ENCODE results near the gene TAGLN2. TPM values are rescaled to one million over a fixed set of nuclear protein-coding genes. Genes with fewer than 3 reads are reported as not detected.
A peak's percentile ranks its signal among the peaks of the same experiment; 100 is the strongest.

The TAGLN2 gene
- polyA plus RNA-seq, 3 donors: 658 to 1,259 (median 918) TPM

DNA sequence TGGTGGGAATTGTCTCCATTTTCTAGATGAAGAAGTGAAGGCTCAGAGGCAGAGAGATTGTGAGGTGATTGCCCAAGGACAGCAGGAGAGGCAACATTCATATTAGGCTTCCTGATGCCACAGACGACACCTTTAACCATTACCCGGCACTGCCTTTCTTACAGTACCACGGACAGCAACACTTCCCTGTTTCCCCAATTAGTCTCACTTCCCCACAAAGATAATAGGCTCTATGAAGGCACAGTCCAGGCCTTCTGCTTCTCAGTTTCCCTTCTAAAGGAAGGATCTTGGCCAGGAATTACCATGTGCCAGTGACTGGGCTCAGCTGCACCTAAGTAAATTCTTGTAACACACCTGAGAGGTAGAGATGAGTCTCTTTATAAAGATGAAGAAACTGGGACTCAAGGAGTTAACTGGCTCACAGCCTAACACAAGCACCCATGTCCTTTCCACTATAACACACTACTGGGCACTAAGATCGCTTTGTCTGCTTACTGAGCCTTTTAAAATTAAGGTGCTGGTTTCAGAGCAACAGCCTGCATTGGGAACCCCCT, 10.5 kb upstream of the TAGLN2 start:
- Histone ChIP-seq H3K27ac (ENCODE audit: low read depth in 1 of 2, low read length in 2 of 2) (no peak overlapping the region), H4K20me1 (ENCODE audit: insufficient read depth, low read length) (no peaks in the 10 kb centered on the region), H2AFZ (ENCODE audit: insufficient read depth, low read depth, low read length, poor library complexity, severe bottlenecking) (no peak overlapping the region), H3K9me3 (replicated peaks in 1 of 2; ENCODE audit: control insufficient read depth in 1 of 2, insufficient read depth in 1 of 2, low read length in 2 of 2) (no peaks in the 10 kb centered on the region), H3K4me1 (ENCODE audit: control insufficient read depth in 1 of 2, insufficient read depth in 2 of 2, low read length in 2 of 2) (peaks cover 40 to 50% of the 10 kb centered on the region in 2 donors), H3K4me2 (replicated peaks; ENCODE audit: extremely low read depth, low read length, poor library complexity, severe bottlenecking) (peak overlapping the region; percentile 77), H3K79me2 (ENCODE audit: insufficient read depth, low read length) (peaks cover 44% of the 10 kb centered on the region), H3K27me3 (ENCODE audit: control insufficient read depth in 2 of 2, insufficient read depth in 2 of 2, low read length in 2 of 2) (no peaks in the 10 kb centered on the region), H3K9ac (ENCODE audit: insufficient read depth, low read length, poor library complexity, severe bottlenecking) (no peak overlapping the region), H3K36me3 (replicated peaks in 1 of 2; ENCODE audit: control insufficient read depth in 1 of 2, insufficient read depth in 2 of 2, low read length in 2 of 2) (no peaks in the 10 kb centered on the region), H3K4me3 (replicated peaks in 1 of 3; ENCODE audit: low read depth in 2 of 3, low read length in 3 of 3) (peak overlapping the region in 1 of 3 experiments; percentile 6)
- H3K27me3 Mint-ChIP-seq (ENCODE audit: low read depth in 3 of 3): peaks cover 0 to 2% (median 2%) of the 10 kb centered on the region in 3 donors
- intact Hi-C loops (cut with micrococcal nuclease): loop anchor here (2.0 to 10.0 kb wide), 3 partner anchors 71 to 159 kb away; partner anchors contain the start of gene IGSF8 (in 1 of the 2)
- TF ChIP-seq, protein P1, sequence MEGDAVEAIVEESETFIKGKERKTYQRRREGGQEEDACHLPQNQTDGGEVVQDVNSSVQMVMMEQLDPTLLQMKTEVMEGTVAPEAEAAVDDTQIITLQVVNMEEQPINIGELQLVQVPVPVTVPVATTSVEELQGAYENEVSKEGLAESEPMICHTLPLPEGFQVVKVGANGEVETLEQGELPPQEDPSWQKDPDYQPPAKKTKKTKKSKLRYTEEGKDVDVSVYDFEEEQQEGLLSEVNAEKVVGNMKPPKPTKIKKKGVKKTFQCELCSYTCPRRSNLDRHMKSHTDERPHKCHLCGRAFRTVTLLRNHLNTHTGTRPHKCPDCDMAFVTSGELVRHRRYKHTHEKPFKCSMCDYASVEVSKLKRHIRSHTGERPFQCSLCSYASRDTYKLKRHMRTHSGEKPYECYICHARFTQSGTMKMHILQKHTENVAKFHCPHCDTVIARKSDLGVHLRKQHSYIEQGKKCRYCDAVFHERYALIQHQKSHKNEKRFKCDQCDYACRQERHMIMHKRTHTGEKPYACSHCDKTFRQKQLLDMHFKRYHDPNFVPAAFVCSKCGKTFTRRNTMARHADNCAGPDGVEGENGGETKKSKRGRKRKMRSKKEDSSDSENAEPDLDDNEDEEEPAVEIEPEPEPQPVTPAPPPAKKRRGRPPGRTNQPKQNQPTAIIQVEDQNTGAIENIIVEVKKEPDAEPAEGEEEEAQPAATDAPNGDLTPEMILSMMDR (IDR thresholded peaks at IDR 0.05): no peak
- no peak overlapping the region for H3K4me3 Mint-ChIP-seq
- H3K4me1 Mint-ChIP-seq: peaks cover 52% of the 10 kb centered on the region
- H3K36me3 Mint-ChIP-seq: peaks cover 0 to under 1% of the 10 kb centered on the region in 2 donors
- WGBS (ENCODE audit: insufficient coverage): 21% methylated on average over 4 of the region's 4 CpGs
- DNase-seq: peak; percentile 51 to 76 (median 72)
- peaks cover 0 to 1% (median 0%) of the 10 kb centered on the region in 7 donors for H3K9me3 Mint-ChIP-seq
- peak overlapping the region in 6 of 7 donors; percentile 6 to 80 (median 61) for H3K27ac Mint-ChIP-seq

- Mint-ChIP-seq H3K27ac (peak overlapping the region in 2 of 7 donors; percentile 43 to 44), H3K36me3 (no peaks in the 10 kb centered on the region), H3K27me3 (ENCODE audit: low read depth in 3 of 3) (peaks cover 0 to 4% (median 2%) of the 10 kb centered on the region in 3 donors), H3K9me3 (peaks cover 0 to 1% (median 0%) of the 10 kb centered on the region in 7 donors), H3K4me3 (no peak overlapping the region), H3K4me1 (peaks cover 49% of the 10 kb centered on the region)
- peaks cover 40% of the 10 kb centered on the region for H3K79me2 ChIP-seq (ENCODE audit: insufficient read depth, low read length)
- 96% methylated on average over 10 of the region's 11 CpGs for WGBS (ENCODE audit: insufficient coverage)
- intact Hi-C loops (cut with micrococcal nuclease): loop anchor here (5.0 to 10.0 kb wide), 2 partner anchors 152 to 159 kb away; partner anchors contain the start of gene IGSF8 (in 1 of the 2)
- DNase-seq: no peak
- no peaks in the 10 kb centered on the region for H3K9me3 ChIP-seq (replicated peaks in 1 of 2; ENCODE audit: control insufficient read depth in 1 of 2, insufficient read depth in 1 of 2, low read length in 2 of 2)
- no peak overlapping the region for H2AFZ ChIP-seq (ENCODE audit: insufficient read depth, low read depth, low read length, poor library complexity, severe bottlenecking)
- TF ChIP-seq, protein P1 (IDR thresholded peaks at IDR 0.05): no peak
- H3K36me3 ChIP-seq (replicated peaks in 1 of 2; ENCODE audit: control insufficient read depth in 1 of 2, insufficient read depth in 2 of 2, low read length in 2 of 2): no peaks in the 10 kb centered on the region
- H3K27ac ChIP-seq (ENCODE audit: low read depth in 1 of 2, low read length in 2 of 2): no peak overlapping the region
- no peaks in the 10 kb centered on the region for H3K27me3 ChIP-seq (ENCODE audit: control insufficient read depth in 2 of 2, insufficient read depth in 2 of 2, low read length in 2 of 2)
- no peak overlapping the region for H3K4me2 ChIP-seq (replicated peaks; ENCODE audit: extremely low read depth, low read length, poor library complexity, severe bottlenecking)
- H3K4me3 ChIP-seq (replicated peaks in 1 of 3; ENCODE audit: low read depth in 2 of 3, low read length in 3 of 3): no peak overlapping the region
- H3K4me1 ChIP-seq (ENCODE audit: control insufficient read depth in 1 of 2, insufficient read depth in 2 of 2, low read length in 2 of 2): peaks cover 40 to 49% of the 10 kb centered on the region in 2 donors
- H4K20me1 ChIP-seq (ENCODE audit: insufficient read depth, low read length): no peaks in the 10 kb centered on the region
- H3K9ac ChIP-seq (ENCODE audit: insufficient read depth, low read length, poor library complexity, severe bottlenecking): no peak overlapping the region
These were observed 10.0 kb upstream of the TAGLN2 start for GRCh38 chr1:159935305-159935704.

All from CD14-positive monocyte (primary cell).